ENCODE results near the gene P3H3.

DNA sequence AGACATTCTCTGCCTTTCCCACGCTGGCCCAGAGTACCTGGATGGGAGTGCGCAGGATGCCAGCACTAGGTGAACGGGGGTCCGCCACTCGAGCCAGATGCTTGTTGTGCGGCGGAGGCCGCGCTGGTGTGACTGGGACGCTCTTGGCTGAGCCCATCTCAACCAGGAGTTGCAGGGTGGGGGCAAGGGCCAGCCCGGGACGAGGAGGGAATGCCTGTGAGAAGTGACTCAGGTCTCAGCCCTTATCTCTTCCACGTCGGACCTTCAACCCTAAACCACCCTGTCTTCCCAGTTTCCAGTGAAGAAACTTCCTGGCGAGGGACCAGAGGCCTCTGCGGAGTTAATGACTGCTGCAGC, 22.6 kb downstream of the P3H3 start:
- TF ChIP-seq, protein P1, sequence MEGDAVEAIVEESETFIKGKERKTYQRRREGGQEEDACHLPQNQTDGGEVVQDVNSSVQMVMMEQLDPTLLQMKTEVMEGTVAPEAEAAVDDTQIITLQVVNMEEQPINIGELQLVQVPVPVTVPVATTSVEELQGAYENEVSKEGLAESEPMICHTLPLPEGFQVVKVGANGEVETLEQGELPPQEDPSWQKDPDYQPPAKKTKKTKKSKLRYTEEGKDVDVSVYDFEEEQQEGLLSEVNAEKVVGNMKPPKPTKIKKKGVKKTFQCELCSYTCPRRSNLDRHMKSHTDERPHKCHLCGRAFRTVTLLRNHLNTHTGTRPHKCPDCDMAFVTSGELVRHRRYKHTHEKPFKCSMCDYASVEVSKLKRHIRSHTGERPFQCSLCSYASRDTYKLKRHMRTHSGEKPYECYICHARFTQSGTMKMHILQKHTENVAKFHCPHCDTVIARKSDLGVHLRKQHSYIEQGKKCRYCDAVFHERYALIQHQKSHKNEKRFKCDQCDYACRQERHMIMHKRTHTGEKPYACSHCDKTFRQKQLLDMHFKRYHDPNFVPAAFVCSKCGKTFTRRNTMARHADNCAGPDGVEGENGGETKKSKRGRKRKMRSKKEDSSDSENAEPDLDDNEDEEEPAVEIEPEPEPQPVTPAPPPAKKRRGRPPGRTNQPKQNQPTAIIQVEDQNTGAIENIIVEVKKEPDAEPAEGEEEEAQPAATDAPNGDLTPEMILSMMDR (IDR thresholded peaks at IDR 0.05 in 8 of 11, conservative IDR thresholded peaks at IDR 0.05 in 3 of 11), result no peak
- TF ChIP-seq POLR2A (IDR thresholded peaks at IDR 0.05), result no peak
- no peak for TF ChIP-seq POLR2AphosphoS5 (IDR thresholded peaks at IDR 0.05)
